HL-60 (cell line): ENCODE results near the gene RAPGEF4.

Experiments used
- DNase-seq, 2 experiments: peaks; one replicate each; pipeline ENCODE4 v3.0.0-alpha.2; 2010 to 2020; ENCODE audit warnings: low read depth in 1 of 2, low spot score in 1 of 2
- H3K27ac ChIP-seq: fragments of 250-450 bp; sonication (Bioruptor Pico); replicated peaks from 2 replicates; pipeline ENCODE4 v1.5.1; 2020; ENCODE audit warnings: mild to moderate bottlenecking, moderate library complexity
- H3K27me3 ChIP-seq: fragments of 250-450 bp; sonication (Bioruptor Pico); 2 replicates; pipeline ENCODE4 v1.5.1; 2021; ENCODE audit warnings: mild to moderate bottlenecking, moderate library complexity; ENCODE audit not compliant: insufficient read depth, poor library complexity, severe bottlenecking
- H3K4me3 ChIP-seq: replicated peaks from 2 replicates; pipeline ENCODE4 v1.5.1; 2011; ENCODE audit warnings: mild to moderate bottlenecking, control low read depth, low read length; ENCODE audit not compliant: insufficient read depth
- GABPA ChIP-seq: IDR thresholded peaks from 2 replicates; pipeline ENCODE4 v1.6.1; 2012; ENCODE audit warnings: low read depth
- POLR2AphosphoS5 ChIP-seq: IDR thresholded peaks from 2 replicates; pipeline ENCODE4 v1.6.1; 2012; ENCODE audit warnings: low read depth
- SPI1 ChIP-seq: IDR thresholded peaks from 2 replicates; pipeline ENCODE4 v1.6.1; 2012; ENCODE audit warnings: low read depth, mild to moderate bottlenecking, borderline replicate concordance
- TF ChIP-seq, protein P1 (sequence below): IDR thresholded peaks from 2 replicates; pipeline ENCODE4 v1.6.1; 2012; ENCODE audit warnings: low read depth; ENCODE audit not compliant: insufficient replicate concordance
- TF ChIP-seq, protein P2 (sequence below): IDR thresholded peaks from one replicate; pipeline ENCODE4 v1.5.1; 2011; ENCODE audit warnings: low read length, control low read depth, inconsistent platforms; ENCODE audit not compliant: insufficient read depth

Gene RAPGEF4

DNA sequence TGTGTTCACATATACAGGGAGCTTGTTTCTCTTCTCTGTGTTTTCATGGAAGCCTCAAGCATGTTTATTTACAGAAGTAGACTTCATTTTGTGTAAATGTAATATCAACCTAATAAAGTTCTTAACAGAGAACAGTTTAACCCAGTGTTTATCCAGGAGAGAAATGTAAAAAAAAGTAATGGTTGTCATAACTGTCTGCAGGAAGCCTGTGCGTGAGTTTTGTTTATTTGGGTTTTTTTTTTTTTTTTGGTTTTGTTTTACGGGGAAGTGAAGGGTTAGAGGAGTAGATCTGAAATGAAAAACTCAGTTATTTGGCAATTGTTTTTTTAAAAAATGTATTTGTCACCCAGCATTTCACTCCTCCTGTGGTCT lies 124.7 kb downstream of the RAPGEF4 start:
- TF ChIP-seq SPI1: no peak
- TF ChIP-seq, protein P1, sequence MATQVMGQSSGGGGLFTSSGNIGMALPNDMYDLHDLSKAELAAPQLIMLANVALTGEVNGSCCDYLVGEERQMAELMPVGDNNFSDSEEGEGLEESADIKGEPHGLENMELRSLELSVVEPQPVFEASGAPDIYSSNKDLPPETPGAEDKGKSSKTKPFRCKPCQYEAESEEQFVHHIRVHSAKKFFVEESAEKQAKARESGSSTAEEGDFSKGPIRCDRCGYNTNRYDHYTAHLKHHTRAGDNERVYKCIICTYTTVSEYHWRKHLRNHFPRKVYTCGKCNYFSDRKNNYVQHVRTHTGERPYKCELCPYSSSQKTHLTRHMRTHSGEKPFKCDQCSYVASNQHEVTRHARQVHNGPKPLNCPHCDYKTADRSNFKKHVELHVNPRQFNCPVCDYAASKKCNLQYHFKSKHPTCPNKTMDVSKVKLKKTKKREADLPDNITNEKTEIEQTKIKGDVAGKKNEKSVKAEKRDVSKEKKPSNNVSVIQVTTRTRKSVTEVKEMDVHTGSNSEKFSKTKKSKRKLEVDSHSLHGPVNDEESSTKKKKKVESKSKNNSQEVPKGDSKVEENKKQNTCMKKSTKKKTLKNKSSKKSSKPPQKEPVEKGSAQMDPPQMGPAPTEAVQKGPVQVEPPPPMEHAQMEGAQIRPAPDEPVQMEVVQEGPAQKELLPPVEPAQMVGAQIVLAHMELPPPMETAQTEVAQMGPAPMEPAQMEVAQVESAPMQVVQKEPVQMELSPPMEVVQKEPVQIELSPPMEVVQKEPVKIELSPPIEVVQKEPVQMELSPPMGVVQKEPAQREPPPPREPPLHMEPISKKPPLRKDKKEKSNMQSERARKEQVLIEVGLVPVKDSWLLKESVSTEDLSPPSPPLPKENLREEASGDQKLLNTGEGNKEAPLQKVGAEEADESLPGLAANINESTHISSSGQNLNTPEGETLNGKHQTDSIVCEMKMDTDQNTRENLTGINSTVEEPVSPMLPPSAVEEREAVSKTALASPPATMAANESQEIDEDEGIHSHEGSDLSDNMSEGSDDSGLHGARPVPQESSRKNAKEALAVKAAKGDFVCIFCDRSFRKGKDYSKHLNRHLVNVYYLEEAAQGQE: no peak
- no peak for TF ChIP-seq POLR2AphosphoS5
- TF ChIP-seq GABPA: no peak
- TF ChIP-seq, protein P2, sequence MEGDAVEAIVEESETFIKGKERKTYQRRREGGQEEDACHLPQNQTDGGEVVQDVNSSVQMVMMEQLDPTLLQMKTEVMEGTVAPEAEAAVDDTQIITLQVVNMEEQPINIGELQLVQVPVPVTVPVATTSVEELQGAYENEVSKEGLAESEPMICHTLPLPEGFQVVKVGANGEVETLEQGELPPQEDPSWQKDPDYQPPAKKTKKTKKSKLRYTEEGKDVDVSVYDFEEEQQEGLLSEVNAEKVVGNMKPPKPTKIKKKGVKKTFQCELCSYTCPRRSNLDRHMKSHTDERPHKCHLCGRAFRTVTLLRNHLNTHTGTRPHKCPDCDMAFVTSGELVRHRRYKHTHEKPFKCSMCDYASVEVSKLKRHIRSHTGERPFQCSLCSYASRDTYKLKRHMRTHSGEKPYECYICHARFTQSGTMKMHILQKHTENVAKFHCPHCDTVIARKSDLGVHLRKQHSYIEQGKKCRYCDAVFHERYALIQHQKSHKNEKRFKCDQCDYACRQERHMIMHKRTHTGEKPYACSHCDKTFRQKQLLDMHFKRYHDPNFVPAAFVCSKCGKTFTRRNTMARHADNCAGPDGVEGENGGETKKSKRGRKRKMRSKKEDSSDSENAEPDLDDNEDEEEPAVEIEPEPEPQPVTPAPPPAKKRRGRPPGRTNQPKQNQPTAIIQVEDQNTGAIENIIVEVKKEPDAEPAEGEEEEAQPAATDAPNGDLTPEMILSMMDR: no peak
- DNase-seq: no peak
- H3K27ac ChIP-seq: no peak overlapping the region
- no peaks in the 10 kb centered on the region for H3K27me3 ChIP-seq
- no peak overlapping the region for H3K4me3 ChIP-seq

DNA sequence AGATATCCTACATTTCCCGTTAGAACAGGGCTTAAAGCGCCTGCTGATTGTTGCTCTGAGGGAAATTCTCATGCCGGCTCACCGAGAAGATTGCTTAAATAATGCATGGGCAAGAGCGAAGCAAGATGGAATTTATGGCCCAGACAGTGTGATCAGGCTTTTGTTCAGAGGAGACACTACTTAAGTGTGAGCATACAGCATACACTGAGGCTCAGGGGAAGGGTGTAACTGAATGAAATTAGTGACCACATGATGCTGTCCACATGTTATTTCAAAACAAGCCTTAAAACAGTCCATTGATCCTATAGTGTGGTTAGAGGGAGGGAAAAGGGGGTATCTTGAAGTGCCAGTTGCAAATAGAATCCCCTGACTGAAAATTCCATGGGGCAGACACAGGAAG lies 125.5 kb downstream of the RAPGEF4 start:
- DNase-seq: no peak
- H3K4me3 ChIP-seq: no peak overlapping the region
- H3K27ac ChIP-seq: no peak overlapping the region
- TF ChIP-seq GABPA: no peak
- no peaks in the 10 kb centered on the region for H3K27me3 ChIP-seq

DNA sequence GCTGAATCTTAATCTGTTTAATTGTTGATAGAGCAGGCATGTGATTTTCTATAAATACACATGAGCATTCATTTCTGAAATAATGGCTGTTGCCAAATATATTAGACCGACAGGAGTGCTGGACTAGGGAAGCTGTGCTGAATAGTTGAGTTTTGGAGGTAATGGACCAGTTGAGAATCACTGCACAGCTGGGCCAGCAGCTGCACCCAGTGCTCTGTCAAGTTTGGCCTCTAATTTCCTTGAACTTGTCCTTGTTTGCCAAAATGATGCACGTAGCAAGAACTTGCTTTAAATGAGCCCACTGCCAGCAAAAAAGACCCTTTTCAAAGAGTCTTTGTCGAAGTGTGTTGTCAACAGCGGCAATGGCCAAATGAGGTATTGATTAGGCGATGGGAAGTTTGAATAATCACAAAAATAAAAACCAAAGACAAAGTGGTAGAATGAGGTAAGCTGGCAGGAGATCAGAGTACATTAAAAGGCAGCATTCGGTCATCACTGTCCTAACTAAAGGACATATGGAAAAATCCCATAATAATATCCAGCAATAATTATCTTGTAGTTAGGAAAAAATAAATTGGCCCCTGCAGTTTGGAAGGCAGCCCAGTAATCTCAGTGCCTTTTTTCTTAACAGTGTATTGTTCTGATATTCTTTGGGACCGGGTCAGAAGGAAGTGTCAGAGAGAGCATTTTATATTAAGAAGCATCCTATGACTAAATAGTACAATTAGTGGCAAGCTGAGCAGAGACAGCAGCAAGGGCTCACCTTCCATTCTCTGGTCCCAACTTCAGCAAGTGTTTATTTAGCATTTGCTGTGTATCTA lies 126.2 kb downstream of the RAPGEF4 start:
- no peaks in the 10 kb centered on the region for H3K27me3 ChIP-seq
- TF ChIP-seq, protein P2: no peak
- TF ChIP-seq GABPA (no peak), POLR2AphosphoS5 (no peak), SPI1 (no peak)
- TF ChIP-seq, protein P1: no peak
- DNase-seq: no peak
- H3K27ac ChIP-seq: no peak overlapping the region
- H3K4me3 ChIP-seq: no peak overlapping the region

DNA sequence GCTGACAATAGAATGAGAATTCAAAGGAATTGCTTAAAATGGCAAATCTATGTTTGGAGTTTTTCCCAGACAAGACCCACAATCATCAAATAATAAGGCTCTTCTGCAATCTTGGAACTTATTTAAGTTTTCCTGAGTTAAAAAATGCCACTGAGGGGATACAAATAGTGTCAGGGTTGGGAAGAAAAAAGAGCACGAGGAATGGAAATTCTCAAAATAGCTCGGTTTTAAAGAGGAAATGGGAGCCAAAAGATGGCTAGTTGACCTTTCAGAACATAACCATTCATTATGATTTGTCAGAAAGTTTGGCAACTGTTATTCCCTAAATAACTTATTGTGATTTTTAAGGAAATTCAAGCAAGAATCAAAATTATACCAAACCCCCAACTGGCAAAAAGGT lies 127.7 kb downstream of the RAPGEF4 start:
- no peak for DNase-seq
- Histone ChIP-seq H3K4me3 (no peak overlapping the region), H3K27ac (no peak overlapping the region), H3K27me3 (peaks cover 3% of the 10 kb centered on the region)
- TF ChIP-seq POLR2AphosphoS5 (no peak), SPI1 (no peak), GABPA (no peak)
- TF ChIP-seq, protein P2: no peak
- TF ChIP-seq, protein P1: no peak
